GM10847 (cell line): ENCODE measurements around the gene ACTR1A.

Source experiments
- POLR2A ChIP-seq: IDR thresholded peaks from 2 replicates; pipeline ENCODE4 v1.6.1; 2011; ENCODE audit not compliant: insufficient read length; ENCODE audit errors: extremely low read depth

The ACTR1A gene

DNA sequence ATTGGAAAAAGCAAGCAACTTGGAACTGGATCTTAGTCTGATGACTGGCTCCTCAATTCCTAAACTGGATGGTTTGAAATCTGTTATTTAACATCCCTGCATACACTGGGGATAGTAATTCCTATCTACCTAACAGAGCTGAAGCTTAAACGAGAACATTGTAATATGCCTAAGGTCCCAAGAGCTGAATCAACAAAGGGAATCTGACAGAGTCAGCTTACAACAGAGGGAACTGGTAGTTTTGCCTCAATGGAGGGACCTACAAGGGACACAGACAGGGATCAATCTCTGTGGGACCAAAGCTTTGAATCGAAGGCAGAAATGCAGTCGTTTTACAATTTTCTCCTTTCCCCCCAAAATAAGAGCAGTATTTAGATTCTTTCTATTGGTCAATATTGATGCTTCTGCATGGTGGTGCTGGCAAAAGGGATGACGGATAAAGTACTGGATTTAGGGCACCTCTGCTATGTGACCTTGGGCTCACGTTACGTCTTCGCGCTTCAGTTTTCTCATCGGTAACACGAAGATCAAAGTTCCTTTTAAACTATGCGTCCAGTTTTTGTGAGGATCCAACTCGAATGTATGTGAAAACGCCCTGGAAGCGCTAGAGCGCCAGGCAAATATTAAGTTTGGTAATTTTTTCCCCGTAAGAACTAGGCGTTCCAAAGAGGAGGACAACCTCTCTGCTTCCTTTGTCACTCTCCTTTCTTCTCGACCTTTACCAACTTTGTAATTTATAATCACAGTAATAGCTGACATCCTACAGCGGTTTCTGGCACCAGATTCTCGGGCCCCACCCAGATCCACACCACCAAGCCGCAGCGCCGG lies 1.1 kb downstream of the ACTR1A start:
- no peak for TF ChIP-seq POLR2A

DNA sequence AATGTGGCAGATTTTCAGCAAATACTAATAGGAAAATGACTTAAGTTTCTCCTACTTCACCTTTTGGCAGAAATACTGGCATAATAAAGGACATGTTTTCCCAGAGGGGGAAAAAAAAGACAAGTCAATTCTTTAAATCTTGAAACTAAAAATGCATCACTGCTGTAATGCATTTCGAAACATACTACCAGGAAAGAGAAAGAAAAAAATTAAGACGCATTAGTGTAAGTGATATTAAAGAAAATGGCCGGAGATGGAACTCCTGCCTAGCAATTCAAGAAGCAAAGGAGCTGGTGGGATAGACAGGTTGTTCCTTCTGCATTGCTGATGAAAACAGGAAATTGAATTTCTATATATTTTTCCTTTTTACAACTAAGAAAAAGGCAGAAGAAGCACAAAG lies 3.2 kb downstream of the ACTR1A start:
- no peak for TF ChIP-seq POLR2A

GRCh38 chr10:102497545-102497944 lies 5.0 kb downstream of the ACTR1A start:
- no peak for TF ChIP-seq POLR2A

GRCh38 chr10:102493771-102494170 lies 8.7 kb downstream of the ACTR1A start:
- TF ChIP-seq POLR2A: no peak

- no peak for TF ChIP-seq POLR2A
Observed at GRCh38 chr10:102492983-102493382, 9.5 kb downstream of the ACTR1A start.

GRCh38 chr10:102492344-102492939 lies 10.1 kb downstream of the ACTR1A start:
- TF ChIP-seq POLR2A: no peak

GRCh38 chr10:102491136-102491535 lies 11.4 kb downstream of the ACTR1A start:
- no peak for TF ChIP-seq POLR2A

GRCh38 chr10:102485093-102485784 lies 17.3 kb downstream of the ACTR1A start:
- TF ChIP-seq POLR2A: no peak

- TF ChIP-seq POLR2A: no peak
Observed at GRCh38 chr10:102484021-102484420, 18.5 kb downstream of the ACTR1A start.

- no peak for TF ChIP-seq POLR2A
Observed at GRCh38 chr10:102480396-102480795, 22.1 kb downstream of the ACTR1A start.

DNA sequence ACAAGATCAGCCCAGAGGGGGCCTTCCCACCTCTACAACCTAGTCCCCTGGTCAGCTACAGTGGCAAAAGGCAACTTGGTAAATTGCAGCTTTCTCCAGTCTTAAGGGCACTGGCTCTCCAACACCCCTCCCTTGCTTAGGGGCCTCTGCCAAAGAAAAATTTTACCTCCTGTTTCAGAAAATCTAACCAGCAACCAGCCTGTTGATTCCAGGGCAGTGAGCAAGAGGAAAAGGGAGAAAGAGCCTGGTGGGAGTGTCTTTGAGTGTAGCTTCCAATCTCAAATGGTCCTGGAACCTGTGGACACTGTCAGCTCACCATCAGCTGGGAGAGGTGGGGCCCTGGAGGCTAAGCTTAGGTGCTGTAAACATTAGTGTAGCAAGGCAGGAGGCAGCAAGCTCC lies 22.9 kb downstream of the ACTR1A start:
- no peak for TF ChIP-seq POLR2A

- no peak for TF ChIP-seq POLR2A
Observed at GRCh38 chr10:102476466-102477141, 25.9 kb downstream of the ACTR1A start.

DNA sequence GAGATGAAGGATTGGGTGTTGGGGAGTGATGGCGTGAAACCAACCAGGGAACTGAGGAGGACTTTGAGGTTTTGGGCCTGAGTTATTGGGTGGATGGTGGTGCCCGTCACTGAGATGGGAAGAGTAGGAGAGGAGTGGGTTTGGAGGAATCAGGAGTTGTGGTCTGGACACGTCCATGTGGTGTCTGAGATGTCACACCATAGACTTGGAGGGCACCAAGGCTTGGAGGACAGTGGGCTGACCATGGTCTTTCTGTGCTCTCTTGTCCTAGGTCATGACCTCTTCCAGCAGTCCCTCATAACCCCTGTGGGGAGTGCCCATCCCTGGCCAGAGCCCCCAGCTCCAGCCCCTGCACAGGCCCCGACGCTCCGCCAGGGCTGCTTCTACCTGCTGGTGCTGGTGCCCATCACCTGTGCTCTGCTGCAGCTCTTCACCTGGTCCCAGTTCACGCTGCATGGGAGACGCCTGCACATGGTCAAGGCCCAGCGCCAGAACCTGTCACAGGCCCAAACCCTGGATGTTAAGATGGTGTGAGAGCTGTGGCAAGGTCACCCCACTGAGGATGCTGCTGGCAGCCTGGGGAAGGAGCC lies 27.0 kb downstream of the ACTR1A start:
- no peak for TF ChIP-seq POLR2A

- TF ChIP-seq POLR2A: no peak
Observed at GRCh38 chr10:102473445-102474331, 28.8 kb downstream of the ACTR1A start.
